HG03460 (cell line): ENCODE data around the gene DNAI2.

Experiments
- ATAC-seq: cut with Tn5 transposase; IDR thresholded peaks from one replicate; pipeline ENCODE4 v1.9.1; 2021; ENCODE audit not compliant: unreplicated experiment

The DNAI2 gene, protein sequence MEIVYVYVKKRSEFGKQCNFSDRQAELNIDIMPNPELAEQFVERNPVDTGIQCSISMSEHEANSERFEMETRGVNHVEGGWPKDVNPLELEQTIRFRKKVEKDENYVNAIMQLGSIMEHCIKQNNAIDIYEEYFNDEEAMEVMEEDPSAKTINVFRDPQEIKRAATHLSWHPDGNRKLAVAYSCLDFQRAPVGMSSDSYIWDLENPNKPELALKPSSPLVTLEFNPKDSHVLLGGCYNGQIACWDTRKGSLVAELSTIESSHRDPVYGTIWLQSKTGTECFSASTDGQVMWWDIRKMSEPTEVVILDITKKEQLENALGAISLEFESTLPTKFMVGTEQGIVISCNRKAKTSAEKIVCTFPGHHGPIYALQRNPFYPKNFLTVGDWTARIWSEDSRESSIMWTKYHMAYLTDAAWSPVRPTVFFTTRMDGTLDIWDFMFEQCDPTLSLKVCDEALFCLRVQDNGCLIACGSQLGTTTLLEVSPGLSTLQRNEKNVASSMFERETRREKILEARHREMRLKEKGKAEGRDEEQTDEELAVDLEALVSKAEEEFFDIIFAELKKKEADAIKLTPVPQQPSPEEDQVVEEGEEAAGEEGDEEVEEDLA

DNA sequence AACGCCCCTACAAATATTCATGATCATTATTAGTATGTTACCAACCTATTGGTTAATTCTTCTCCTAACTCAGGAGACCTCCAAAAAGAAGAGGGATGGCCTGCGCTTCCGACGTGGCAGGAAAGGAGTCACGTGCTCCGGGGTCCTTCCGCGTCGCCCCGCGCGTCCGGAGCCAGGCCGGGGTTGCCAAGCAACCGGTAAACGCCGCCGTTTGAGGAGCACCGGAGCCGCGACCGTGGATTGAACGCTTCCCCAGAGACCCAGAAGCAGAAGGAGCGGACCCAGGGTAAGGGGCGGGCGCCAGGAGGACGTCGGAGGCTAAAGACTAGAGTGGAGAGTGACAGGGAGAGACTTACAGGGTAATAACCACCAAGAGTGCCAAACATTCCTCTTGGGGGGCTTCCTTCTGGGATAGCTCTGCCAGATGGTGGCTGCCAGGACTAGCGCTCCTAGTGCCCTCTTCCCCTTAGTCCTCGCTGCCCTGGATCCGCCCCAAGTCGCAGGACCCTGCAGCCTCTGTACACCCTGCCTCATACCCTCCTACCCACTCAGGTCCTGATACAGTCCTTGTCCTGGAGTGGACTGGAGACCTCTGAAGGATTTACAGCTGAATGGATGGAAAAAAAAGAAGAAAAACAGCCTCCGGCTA is at the start of gene DNAI2:
TSS of gene DNAI2 (plus strand) at position 175 of the 649 bp plus-strand sequence. CDS start 7,584 bp downstream, outside the sequence.
- no peak for ATAC-seq

DNA sequence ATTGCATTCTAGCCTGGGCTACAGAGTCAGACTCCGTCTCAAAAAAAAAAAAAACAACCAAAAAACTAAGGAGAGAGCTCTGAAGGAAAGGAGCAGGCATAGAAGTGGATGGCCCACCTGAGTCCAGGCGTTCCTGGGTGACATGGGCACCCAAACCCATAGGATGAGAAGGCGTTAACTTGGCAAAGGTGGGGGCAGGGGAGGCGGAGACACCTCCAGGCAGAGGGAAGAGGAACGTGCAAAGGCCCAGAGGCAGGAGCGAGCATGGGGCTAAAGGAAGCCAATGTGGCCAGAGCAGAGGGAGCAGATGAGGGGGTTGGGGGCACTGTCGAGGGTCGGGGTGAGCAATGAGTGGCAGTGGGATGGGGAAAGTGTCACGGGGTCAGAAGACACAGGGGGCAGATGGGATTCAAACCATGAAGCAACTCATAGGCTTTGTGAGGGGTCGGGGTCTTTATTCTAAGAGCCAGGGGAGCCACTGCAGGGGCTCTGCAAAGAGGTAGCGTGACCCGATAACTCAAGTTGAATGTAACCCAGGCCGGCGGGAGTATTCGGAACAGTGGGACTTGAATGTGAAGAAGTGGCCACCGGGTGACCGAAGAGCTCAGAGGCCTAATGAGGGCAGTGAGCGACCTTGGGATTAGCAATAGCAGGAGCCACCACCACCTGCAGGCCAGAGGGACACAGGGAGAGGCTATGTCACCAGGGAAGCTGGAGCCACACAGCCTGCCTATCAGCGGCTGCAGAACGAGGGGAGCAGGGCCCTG is 48.9 kb upstream of the DNAI2 start:
- no peak for ATAC-seq

DNA sequence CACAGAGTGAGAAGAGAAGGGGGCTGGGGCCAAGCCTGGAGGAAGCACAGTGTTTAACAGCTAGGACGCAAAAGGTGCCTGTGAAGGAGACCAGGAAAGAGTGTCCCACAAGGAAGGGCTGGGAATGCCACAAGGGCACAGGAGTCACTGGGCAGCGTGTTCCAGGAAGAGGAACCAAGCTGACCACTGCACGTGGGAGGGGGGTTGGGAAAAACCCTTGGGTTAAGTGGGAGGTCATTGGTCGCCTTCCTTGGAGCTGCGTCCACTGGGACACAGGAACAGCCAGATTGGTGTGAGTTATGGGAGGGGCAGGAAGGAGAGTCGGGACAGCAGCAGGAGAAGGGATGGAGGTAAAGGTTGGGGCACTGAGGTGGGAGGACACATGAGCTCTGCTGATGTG is 47.8 kb upstream of the DNAI2 start:
- no peak for ATAC-seq

DNA sequence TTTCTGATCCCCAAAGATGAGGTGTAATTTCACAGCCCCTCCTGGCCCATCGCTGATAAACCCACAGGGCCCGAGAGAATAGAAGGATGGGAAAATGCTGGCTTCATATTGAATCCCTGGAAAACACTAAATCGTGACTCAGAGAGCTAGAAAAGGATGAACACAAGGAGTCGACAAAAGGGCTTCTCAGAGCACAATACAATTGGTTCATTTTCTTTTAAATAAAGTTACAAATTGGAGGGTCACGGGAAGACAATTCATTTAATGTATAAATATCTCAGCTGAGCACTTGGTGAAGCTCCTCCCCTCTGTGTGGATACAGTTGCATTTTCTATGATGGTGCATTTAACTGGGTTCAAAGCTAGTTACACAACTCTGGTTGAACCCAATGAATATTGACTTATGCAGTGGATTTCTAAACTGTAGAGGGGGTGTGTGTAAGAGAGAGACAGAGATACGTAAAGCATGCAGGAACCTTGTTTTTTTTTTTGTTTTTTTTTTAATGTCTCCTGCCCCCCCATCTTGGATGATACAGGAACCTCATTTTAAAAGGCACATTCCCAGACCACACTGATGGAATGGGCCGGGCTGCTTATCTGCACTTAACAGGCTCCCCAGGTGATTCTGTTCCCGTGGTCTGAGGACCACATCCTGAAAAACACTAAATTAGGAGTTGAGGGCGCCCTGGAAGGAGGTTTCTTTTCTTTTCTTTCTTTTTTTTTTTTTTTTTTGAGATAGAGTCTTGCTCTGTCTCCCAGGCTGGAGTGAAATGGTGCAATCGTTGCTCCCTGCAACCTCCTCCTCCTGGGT is 46.6 kb upstream of the DNAI2 start:
- ATAC-seq = no peak

DNA sequence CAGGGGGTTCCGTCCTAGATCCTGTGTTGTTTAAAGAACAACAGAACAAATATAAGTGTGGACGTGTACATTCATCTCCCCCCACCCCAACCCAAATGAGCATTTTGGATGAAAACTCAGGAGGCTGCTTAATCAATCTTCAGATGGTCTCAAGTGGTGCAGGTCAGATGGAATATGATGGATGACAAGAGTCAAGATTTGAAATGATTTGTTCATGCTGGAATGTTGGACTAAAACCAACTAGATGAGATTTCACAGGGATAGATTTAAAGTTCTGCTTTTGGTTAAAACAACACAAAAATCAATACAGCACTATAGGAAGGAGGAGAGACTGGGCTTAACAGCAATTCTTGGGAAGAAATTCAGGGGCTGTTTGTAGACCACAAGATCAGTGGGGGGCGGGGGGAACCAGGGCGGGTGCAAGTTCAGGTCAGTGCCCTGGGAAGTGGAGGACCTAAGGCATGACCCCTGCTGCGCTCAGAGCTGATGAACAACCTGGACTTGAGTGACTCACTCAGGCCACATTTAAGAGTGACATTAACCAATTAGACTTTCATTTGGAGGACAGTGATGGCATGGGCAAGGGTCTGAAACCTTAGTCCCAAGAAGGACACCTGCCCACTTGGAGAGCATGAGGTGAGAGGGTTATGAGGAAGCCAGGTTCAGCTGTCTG is 45.6 kb upstream of the DNAI2 start:
- no peak for ATAC-seq

DNA sequence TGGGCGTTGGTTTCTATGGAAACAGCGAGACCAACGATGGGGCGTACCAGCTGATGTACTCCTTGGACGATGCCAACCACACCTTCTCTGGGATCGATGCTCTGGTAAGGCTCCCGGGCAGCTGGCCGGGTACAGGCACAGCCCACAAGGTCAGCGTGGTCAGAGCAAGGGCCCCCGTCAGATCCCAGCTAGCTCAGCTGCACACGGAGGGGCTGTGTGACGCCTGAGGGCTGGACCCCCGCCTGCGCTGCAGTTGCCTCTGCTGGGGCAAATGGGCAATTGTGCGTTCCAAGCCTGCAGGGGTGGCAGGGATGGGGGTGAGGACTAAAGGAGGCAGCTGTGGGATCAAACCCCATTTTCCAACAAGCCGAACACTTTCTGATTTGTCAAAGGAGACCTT is 43.1 kb upstream of the DNAI2 start:
- ATAC-seq = no peak

DNA sequence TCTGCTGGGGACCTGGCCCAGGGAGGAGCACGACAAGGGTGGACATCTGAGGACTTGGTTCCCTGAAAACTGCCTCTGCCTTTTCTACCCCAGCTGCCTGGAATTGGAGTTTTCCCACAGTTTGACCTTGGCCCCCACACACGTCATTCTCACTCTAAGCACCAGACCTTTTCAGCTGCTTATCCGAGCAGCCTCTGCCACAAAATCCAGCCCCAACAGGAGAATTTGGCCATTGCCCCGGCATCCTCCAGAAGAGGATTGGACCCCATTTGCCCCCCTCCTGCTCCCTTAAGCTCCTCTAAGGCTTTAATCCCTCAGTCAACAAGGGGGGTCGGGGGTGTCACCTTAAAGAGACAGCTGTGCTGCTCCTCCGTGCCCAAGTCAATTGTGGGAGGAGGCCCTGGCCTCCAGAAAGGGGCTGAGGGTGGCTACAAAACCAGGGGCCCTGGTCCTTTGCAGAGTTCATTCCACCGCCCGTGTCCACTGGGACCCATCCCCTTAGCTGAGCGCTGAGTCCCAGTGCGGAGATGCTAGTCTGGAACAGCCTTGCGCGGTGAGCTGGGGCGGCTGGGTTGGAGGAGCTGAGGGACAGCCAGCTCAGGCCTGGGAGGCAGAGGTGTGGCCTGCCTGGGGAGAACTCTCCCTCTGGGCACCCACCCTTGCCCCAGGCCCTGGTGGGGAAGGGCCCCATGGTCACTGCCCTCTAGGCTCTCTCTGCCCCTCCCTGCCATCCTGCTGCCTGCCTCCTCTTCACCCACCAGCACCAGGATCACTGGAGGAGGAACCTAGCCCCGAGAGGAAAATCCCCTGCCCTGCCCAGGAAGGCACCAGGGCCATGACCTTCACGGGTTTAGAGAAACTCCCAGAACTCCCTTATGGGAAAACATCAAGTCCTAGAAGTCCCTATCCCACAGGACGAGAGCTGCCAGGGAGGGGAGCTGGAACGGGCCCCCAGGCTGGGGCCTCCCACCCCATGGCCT is 41.8 kb upstream of the DNAI2 start:
- no peak for ATAC-seq

DNA sequence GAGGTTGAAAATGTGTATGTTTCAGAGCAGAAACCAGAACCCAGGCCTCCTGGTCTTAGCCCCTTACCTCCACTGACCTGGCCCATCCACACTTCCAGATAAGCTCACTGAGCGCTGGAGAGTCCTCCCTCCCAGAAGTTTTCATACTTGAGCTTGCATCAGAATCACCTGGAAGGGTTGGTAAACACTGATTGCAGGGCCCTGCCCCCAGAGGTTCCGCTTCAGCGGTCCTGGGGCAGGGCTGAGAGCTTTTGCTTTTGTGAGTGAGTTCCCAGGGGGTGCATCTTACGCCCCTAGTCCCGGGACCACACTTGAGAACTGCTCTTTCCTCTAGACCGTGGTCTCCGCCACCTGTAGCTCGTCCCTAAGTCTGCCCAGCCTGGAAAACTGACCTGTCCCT is 40.1 kb upstream of the DNAI2 start:
- no peak for ATAC-seq

DNA sequence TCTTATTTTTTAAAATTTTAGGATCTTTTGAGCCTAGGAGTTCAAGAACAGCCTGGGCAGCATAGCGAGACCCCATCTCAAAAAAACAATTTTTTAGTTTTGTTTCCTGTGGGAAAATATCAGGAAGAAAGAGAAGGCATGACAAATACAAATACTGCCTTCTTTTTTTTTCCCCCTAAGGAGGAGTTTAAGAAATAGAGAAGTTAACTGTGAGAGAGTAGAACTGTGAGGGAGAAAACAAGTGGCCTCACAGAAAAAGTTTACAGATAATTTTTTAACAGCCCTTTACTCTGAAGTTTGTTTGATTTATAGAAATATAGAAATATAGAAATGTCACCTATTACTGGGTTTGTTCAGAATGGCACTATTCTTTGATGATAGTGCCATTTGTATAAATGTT is 39.5 kb upstream of the DNAI2 start:
- no peak for ATAC-seq

DNA sequence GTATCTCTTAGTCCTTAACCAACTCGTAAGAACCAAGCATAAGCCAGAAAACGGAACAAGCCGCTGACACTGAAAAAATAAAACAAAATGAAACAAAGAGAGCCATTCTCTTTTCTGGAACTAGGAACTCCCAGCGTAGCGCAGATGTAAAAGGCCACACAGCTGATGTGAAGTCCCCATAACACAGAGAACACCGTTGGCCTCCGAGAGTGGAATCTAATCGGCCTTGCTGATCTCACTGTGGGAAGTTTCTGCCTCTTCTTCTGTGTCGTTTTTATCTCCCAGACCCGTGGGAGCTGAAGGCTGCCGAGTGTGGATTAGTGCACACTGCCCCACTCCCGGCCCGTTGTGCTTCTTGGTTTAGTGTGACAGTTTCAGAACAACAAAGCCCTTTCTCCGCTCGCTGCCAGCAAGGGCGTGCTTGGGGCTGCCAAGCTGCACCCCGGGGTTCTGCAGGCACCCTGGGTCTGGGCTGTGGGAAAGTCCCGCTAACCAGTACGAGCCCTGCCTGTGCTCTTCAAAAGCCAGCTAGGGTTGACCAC is 38.9 kb upstream of the DNAI2 start:
- no peak for ATAC-seq

DNA sequence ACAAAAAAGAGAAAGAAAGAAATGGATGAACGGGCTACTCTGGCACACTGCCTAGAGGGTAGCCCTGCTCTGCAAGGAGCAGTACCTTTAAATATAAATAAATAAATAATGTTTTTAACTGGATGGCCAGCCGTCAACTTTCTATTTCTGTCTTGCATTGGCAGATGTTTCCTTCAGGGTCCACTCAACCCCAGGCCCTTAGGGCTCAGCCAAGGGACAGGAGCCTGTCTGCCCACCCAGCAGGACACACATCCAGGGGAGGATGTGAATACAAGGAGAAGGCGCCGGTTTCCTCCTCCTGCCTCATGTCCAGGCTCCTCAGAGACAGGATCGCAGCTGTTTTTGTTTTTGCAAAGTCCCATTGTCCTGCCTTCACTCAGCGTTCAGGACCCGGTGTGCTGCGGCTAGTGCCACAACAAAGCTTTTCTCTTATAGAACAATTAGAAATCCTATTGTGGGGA is 38.1 kb upstream of the DNAI2 start:
- ATAC-seq = no peak

DNA sequence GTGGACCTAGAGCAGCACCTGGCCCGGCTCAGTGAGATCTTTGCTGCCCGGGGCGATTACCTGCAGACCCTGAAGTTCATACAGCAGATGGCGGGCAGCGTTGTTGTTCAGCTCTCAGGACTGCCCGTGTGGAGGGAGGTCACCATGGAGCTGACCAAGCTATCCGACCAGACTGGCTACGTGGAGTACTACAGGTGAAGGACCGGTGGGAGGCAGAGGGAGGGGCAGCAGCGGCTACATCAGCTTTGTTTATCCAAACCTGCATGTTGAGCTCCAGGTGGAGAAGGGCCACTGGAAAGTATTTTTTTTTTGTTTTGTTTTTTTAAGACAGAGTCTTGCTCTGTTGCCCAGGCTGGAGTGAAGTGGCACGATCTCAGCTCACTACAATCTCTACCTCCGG is 36.7 kb upstream of the DNAI2 start:
- ATAC-seq = no peak

DNA sequence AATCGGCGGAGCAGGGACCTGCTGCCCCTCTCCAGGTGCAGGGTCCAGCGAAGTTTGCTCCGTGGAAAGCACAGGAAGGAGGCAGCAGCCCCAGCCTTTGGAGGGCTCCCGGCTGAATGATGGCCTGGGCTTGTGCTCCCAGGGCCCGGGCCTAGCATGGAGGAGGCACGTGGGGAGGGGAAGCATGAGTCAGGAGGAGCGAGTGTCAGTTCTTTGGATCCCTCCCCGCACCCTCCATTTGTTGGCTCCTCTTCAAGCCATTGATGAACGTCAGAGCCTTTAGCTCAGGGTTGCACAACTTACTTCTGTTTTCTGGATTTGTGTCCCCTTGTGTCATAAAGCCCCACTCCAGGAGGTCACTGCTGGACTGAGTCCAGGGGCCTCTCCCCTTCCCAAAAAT is 34.9 kb upstream of the DNAI2 start:
- ATAC-seq = no peak

DNA sequence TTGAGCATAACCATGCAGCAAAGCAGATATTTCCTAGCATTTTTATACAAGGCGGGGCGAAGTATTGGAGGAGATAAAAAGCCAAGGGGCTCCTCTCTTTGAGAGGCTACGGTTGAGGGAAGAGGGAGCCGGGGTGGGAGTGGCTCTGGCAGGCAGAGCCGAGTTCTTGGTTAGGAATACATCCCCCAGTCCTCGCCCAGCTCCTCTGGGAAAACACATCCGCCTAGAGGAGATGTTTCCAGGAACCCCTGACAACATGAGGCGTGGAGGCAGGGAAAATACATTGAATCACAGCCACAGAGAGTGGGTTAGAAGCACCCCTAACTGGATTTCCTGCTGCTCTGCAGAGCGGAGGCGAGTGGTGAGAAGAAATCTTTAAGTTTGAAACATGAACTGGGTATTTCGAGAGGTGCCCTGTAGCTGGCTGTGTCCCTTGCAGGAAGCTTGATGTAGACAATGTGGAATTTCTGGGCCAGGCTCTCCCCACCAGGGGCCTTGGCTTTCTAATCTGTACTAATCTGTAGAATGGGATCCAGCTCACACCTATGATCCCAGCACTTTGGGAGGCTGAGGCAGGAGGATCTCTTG is 33.3 kb upstream of the DNAI2 start:
- no peak for ATAC-seq

DNA sequence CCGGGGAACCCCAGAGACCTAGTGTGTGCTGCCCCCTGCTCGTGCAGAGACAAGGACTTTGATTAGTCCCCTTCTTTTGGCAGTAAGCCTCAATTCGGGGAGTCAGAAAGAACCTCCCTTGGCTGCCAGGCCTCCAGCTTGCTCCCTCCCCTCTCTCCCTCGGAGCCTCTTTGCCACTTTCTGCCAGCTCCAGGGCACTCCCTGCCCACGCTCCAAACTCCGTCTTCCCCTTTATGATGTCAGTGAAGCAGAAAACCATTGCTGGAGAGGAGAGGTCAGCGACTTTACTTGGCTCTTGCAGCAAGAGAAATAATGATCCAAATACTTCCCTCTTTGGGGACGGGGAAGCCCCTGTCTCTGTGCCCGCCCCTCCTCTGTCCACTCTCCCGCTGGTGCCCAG is 32.6 kb upstream of the DNAI2 start:
- ATAC-seq = no peak

DNA sequence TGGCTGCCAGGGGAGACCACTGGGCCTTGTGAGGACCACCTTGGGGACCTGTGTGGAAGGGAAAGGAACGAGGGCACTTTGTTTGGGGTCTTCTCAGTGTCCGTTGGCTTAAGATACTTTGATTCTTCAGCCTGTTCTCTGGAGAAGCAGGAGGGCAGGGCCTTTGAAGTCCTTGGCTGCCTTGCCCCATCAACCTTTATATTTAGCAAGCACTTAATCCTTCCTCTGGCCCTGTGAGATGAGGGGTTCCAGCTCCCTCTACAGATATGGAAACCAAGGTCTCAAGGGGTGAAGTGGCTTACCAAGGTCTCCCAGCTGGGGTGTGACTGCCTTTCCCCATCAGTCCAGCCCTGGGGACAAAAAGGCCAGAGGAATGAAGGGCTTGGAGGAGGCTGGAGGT is 32.2 kb upstream of the DNAI2 start:
- no peak for ATAC-seq

DNA sequence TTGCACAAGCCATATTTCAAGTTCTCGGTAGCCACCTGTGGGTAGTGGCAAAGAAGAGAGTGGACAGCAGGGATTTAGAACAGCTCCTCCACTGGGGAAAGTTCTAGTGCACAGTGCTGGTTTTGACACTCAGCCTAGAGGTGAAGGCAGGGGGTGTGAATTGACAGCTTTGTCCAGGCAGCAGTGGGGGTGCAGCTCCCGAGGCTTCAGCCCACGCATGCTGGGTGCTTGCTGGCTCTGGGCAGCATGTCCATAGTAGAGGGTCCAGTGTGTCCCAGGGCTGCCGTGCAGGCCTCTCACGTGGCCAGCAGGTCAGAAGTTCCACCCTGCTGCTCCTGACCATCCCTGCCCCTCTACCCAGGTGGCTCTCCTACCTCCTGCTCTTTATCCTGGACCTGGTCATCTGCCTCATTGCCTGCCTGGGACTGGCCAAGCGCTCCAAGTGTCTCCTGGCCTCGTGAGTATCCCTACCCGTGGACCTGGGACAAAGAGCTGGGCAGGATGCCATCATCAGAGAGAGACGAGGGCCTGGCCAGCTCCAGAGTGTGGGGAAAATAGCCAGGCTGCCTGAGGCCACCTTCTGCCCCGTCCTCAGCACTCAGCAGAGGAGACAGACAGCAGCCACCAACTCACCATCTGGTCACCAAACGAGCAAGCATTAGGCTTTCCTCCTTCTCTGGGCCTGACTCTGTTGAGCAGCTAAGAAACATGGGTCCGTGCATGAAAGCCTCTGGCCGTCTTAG is 30.9 kb upstream of the DNAI2 start:
- ATAC-seq = no peak
